Measurements from ENCODE around the gene SUN1. TPM values are rescaled to one million over a fixed set of nuclear protein-coding genes. Genes with fewer than 3 reads are reported as not detected.

Gene SUN1
- total and polyA plus RNA-seq, 2 donors (not counting 3 experiments of a cell fraction or from before 2014, with no cell fraction given), result 158 to 410 TPM

DNA sequence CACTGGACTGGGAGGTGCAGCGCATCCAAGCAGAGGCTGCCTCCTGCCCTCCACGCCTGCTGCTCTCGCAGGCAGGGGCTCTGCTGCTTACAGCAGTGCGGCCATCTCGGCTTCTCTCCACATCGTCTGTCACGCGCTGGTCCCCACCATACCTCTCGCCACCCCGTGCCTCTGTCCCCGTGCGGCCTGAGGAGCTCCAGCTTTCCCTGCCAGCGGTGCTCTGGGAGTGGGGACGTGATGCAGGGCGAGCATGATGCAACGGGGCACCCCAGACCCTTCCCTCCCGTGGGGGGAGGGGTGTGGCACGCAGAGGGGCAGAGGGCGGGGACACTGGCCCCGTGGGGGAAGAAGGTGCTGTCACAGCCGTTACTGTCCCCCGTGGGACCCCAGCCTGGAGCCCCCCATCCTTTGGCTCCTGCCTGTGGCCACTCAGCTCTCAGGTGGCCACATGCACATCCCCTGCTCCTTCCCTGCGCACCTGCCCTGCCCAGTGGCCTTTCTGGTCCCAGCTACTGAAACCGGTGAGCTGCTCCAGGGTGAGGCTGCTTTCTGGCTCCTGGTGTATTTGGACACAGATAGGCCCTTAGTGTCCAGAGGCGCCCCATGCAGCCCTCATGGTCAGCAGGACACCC lies 53.1 kb downstream of the SUN1 start:
- no peak for TF ChIP-seq POLR2A (IDR thresholded peaks at IDR 0.05; ENCODE audit: low read depth, low read length)
- no peak for TF ChIP-seq EZH2 (IDR thresholded peaks at IDR 0.05; ENCODE audit: borderline replicate concordance, low read depth, low read length, severe bottlenecking)
- no peak for TF ChIP-seq POLR2AphosphoS5 (IDR thresholded peaks at IDR 0.05; ENCODE audit: insufficient read depth, low read depth, low read length)
- TF ChIP-seq, protein P1, sequence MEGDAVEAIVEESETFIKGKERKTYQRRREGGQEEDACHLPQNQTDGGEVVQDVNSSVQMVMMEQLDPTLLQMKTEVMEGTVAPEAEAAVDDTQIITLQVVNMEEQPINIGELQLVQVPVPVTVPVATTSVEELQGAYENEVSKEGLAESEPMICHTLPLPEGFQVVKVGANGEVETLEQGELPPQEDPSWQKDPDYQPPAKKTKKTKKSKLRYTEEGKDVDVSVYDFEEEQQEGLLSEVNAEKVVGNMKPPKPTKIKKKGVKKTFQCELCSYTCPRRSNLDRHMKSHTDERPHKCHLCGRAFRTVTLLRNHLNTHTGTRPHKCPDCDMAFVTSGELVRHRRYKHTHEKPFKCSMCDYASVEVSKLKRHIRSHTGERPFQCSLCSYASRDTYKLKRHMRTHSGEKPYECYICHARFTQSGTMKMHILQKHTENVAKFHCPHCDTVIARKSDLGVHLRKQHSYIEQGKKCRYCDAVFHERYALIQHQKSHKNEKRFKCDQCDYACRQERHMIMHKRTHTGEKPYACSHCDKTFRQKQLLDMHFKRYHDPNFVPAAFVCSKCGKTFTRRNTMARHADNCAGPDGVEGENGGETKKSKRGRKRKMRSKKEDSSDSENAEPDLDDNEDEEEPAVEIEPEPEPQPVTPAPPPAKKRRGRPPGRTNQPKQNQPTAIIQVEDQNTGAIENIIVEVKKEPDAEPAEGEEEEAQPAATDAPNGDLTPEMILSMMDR (IDR thresholded peaks at IDR 0.05; ENCODE audit: extremely low read depth in 1 of 2, insufficient read depth in 1 of 2, low read depth in 1 of 2, low read length in 2 of 2), result no peak
- TF ChIP-seq JUN (IDR thresholded peaks at IDR 0.05; ENCODE audit: borderline replicate concordance, insufficient read depth, insufficient read length, low read depth), result no peak
- TF ChIP-seq FOS (IDR thresholded peaks at IDR 0.05; ENCODE audit: borderline replicate concordance, insufficient read depth, low read length), result no peak
- no peak for TF ChIP-seq MYC (IDR thresholded peaks at IDR 0.05; ENCODE audit: low read depth, low read length)
- TF ChIP-seq GATA2 (IDR thresholded peaks at IDR 0.05; ENCODE audit: insufficient read depth, insufficient read length, low read depth, low read length), result no peak
- TF ChIP-seq, protein P2, sequence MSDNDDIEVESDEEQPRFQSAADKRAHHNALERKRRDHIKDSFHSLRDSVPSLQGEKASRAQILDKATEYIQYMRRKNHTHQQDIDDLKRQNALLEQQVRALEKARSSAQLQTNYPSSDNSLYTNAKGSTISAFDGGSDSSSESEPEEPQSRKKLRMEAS (IDR thresholded peaks at IDR 0.05; ENCODE audit: insufficient read depth, insufficient read length), result no peak
- H3K79me2 ChIP-seq (ENCODE audit: control insufficient read depth, insufficient read depth, low read length), result peaks cover 59% of the 10 kb centered on the region
- H3K27ac ChIP-seq (ENCODE audit: insufficient read depth, low read depth, low read length), result no peak overlapping the region
- no peak overlapping the region for H3K4me3 ChIP-seq (replicated peaks in 1 of 3; ENCODE audit: insufficient read depth in 1 of 3, low read depth in 1 of 3, low read length in 3 of 3)
- CTCF ChIA-PET, result no interaction called here
- no peak overlapping the region for H3K4me2 ChIP-seq (ENCODE audit: insufficient read depth, low read length)
- intact Hi-C loops (cut with micrococcal nuclease) (no loop called here), dilution Hi-C loops (cut with MboI; ENCODE audit: extremely low pct_ligation_motif_present, low sequenced_read_pairs) (no loop called here)
- H3K9ac ChIP-seq (replicated peaks; ENCODE audit: extremely low read depth, insufficient read depth, low read length), result no peak overlapping the region
- H3K36me3 ChIP-seq (ENCODE audit: control insufficient read depth in 2 of 2, extremely low read depth in 1 of 2, insufficient read depth in 2 of 2, low read length in 2 of 2), result peaks cover 3 to 31% of the 10 kb centered on the region in 2 experiments
- DNase-seq (ENCODE audit: low read depth, low spot score) (no peak), FAIRE-seq (no peak)
- no peak overlapping the region for H2AFZ ChIP-seq (ENCODE audit: low read depth, low read length)
- H3K4me1 ChIP-seq (ENCODE audit: control insufficient read depth, extremely low read depth, insufficient read depth, low read length), result no peaks in the 10 kb centered on the region
- H3K27me3 ChIP-seq (ENCODE audit: control insufficient read depth in 2 of 2, insufficient read depth in 2 of 2, low read length in 2 of 2), result no peaks in the 10 kb centered on the region
- no TSS peak for BruUV-seq (replicated peaks)
- no peaks in the 10 kb centered on the region for H4K20me1 ChIP-seq (replicated peaks; ENCODE audit: control insufficient read depth, extremely low read depth, insufficient read depth, low read length)
- H3K9me1 ChIP-seq (replicated peaks; ENCODE audit: control insufficient read depth, extremely low read depth, insufficient read depth, low read length), result no peaks in the 10 kb centered on the region
- POLR2A ChIA-PET, result no interaction called here
- no peaks in the 10 kb centered on the region for H3K9me3 ChIP-seq (replicated peaks; ENCODE audit: control insufficient read depth, insufficient read depth, low read length)

Measured in endothelial cell of umbilical vein (primary cell).